KMS-11 (cell line): Measurements from ENCODE around the gene SPOCD1.

Source experiments
- H2AFZ ChIP-seq: fragments of 200-600 bp; sonication (generic); 2 replicates; pipeline ENCODE4 v1.6.1; 2016; ENCODE audit warnings: antibody characterized with exemption, mixed run types, low read depth
- H3K27ac ChIP-seq: fragments of 200-600 bp; sonication (generic); 2 replicates; pipeline ENCODE4 v1.6.1; 2016; ENCODE audit warnings: mild to moderate bottlenecking, mixed run types
- H3K27me3 ChIP-seq: fragments of 200-600 bp; sonication (generic); 2 replicates; pipeline ENCODE4 v1.6.1; 2017; ENCODE audit warnings: mild to moderate bottlenecking, low read depth, mixed run types, moderate library complexity; ENCODE audit not compliant: insufficient read depth
- H3K36me3 ChIP-seq: fragments of 200-600 bp; sonication (generic); 2 replicates; pipeline ENCODE4 v1.6.1; 2017; ENCODE audit warnings: mild to moderate bottlenecking, mixed run types; ENCODE audit not compliant: insufficient read depth
- H3K4me1 ChIP-seq: fragments of 200-600 bp; sonication (generic); 2 replicates; pipeline ENCODE4 v1.6.1; 2016; ENCODE audit warnings: mild to moderate bottlenecking, low read depth, mixed run types; ENCODE audit not compliant: poor library complexity, severe bottlenecking
- H3K4me2 ChIP-seq: fragments of 200-600 bp; sonication (generic); 2 replicates; pipeline ENCODE4 v1.7.0; 2016; ENCODE audit warnings: mild to moderate bottlenecking, mixed run types
- H3K4me3 ChIP-seq: fragments of 200-600 bp; sonication (generic); IDR thresholded peaks from 2 replicates; pipeline ENCODE4 v1.6.1; 2017; ENCODE audit warnings: low read depth, low read length, mixed read lengths; ENCODE audit not compliant: insufficient read depth
- H3K79me2 ChIP-seq: fragments of 200-600 bp; sonication (generic); 2 replicates; pipeline ENCODE4 v1.6.1; 2016; ENCODE audit warnings: low read depth, mixed run types; ENCODE audit not compliant: insufficient read depth
- H3K9ac ChIP-seq: fragments of 200-600 bp; sonication (generic); 2 replicates; pipeline ENCODE4 v1.6.1; 2016; ENCODE audit warnings: mild to moderate bottlenecking, mixed run types
- H4K20me1 ChIP-seq: fragments of 200-600 bp; sonication (generic); 2 replicates; pipeline ENCODE4 v1.6.1; 2016; ENCODE audit warnings: mild to moderate bottlenecking, mixed run types; ENCODE audit not compliant: insufficient read depth
- TF ChIP-seq, protein P1 (sequence below): fragments of 200-600 bp; sonication (generic); conservative IDR thresholded peaks from 2 replicates; pipeline ENCODE4 v1.6.1; 2017; ENCODE audit warnings: low read depth, mild to moderate bottlenecking, antibody characterized with exemption, low read length, moderate library complexity, mixed read lengths

The SPOCD1 gene

DNA sequence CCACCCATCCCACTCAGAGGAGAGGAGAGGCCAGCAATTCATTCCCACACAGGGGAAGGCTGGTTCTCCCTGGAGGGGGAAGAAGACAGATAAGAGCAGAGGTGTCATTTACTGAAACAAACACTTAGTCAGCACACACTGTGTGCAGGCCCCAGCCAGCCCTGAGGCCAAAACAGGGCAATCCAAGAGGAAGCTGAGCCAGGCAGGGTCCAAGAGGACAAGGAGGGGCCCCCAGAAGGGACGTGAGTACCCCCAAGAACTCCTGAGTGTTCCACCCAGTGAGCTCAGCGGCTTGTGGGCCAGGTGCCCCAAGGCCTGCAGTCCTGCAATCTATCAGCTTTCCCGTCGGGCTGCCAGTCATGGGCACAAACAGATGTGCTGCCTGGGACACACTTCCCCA, 67.5 kb downstream of the SPOCD1 start:
- no peak overlapping the region for H3K4me2 ChIP-seq

DNA sequence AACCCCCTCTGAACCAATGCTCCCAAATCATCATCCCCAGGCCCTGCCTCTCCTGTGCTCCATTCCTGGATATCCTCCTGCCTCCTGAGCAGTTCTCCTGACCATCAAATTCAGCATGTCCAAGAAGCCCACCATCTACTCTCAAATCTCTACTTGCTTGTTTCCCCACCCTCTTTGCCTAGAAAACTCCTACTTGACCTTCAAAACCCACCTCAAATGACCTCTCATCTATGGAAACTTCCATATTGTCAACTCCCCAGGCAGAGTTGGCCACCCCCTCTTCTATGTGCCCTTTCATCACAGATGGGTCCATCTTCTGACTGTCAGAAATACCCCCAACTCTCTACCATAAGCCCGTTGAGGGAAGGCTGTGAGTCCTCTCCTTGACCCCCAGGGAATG, 68.5 kb downstream of the SPOCD1 start:
- Histone ChIP-seq H3K27me3 (no peaks in the 10 kb centered on the region; the same call in 1 of the 2 replicates), H4K20me1 (no peaks in the 10 kb centered on the region), H3K4me3 (no peak overlapping the region), H2AFZ (no peak overlapping the region), H3K79me2 (no peaks in the 10 kb centered on the region), H3K4me1 (peaks cover 6% of the 10 kb centered on the region), H3K9ac (no peak overlapping the region), H3K27ac (no peak overlapping the region), H3K4me2 (no peak overlapping the region), H3K36me3 (no peaks in the 10 kb centered on the region)
- TF ChIP-seq, protein P1, sequence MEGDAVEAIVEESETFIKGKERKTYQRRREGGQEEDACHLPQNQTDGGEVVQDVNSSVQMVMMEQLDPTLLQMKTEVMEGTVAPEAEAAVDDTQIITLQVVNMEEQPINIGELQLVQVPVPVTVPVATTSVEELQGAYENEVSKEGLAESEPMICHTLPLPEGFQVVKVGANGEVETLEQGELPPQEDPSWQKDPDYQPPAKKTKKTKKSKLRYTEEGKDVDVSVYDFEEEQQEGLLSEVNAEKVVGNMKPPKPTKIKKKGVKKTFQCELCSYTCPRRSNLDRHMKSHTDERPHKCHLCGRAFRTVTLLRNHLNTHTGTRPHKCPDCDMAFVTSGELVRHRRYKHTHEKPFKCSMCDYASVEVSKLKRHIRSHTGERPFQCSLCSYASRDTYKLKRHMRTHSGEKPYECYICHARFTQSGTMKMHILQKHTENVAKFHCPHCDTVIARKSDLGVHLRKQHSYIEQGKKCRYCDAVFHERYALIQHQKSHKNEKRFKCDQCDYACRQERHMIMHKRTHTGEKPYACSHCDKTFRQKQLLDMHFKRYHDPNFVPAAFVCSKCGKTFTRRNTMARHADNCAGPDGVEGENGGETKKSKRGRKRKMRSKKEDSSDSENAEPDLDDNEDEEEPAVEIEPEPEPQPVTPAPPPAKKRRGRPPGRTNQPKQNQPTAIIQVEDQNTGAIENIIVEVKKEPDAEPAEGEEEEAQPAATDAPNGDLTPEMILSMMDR = no peak

More for the DNA sequence above, 67.5 kb downstream of the SPOCD1 start:
- no peaks in the 10 kb centered on the region for H3K36me3 ChIP-seq
- H3K4me3 ChIP-seq = no peak overlapping the region
- no peaks in the 10 kb centered on the region; the same call in 1 of the 2 replicates for H3K27me3 ChIP-seq
- H4K20me1 ChIP-seq = no peaks in the 10 kb centered on the region
- H2AFZ ChIP-seq = no peak overlapping the region
- no peak overlapping the region for H3K9ac ChIP-seq
- no peaks in the 10 kb centered on the region for H3K79me2 ChIP-seq
- H3K4me1 ChIP-seq = peaks cover 6% of the 10 kb centered on the region
- H3K27ac ChIP-seq = no peak overlapping the region
- TF ChIP-seq, protein P1 = no peak

DNA sequence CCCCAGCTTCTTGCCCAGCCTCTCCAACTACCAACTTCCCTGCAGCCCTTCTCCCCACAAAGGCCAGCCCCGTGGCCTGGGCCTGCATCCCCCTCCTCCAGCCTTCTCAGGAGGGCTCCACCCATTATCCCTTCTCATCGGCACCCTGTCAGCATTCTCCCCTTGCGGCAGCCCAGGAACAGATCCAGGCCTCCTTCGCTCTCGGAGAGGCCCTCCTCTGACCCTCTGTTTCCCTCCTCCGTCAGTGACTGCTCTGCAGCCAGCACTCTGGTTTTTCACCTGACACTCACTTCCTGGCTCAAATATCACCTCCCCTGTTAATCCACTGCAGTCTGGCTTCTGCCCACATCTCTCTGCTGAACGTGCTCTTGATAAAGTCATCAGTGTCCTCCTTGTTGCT, 69.1 kb downstream of the SPOCD1 start:
- H3K4me1 ChIP-seq = peaks cover 6% of the 10 kb centered on the region

DNA sequence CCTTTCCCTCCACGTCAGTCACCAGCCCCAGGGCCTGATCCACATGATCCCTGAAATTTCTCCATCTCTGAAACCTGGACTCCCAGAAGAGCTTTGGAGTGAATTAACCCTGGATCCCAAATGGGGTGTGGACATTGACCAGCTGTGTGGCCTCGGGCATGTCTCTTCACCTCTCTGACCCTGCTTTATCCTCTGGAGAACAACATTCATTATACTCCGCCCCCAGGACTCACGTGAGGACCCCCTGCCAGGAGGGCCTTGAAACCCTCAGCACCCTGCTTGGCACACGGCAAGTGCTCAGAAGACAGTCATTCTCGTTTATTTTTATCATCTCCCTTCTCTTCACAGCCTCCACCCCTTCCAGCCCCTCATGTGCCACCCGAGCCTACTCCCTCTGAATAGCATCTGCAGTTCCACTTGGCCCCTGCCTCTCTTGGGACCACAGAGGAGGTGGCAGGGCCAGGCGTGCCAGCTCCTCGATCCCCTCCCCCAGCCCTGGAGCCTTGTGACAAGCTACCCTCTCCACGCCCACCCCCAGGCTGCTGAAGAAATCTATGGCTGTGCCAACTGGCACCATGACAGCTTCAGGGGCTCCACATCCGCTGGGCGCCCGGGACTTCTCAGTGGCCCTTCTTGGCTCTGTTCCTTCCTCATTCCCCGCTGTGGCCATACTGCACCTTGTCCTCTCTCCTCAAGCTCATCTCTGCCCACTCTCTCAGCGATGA, 69.7 kb downstream of the SPOCD1 start:
- Histone ChIP-seq H3K36me3 (no peaks in the 10 kb centered on the region), H4K20me1 (no peaks in the 10 kb centered on the region), H2AFZ (no peak overlapping the region), H3K27ac (no peak overlapping the region), H3K79me2 (no peaks in the 10 kb centered on the region), H3K9ac (no peak overlapping the region), H3K4me2 (no peak overlapping the region), H3K27me3 (no peaks in the 10 kb centered on the region; the same call in 1 of the 2 replicates), H3K4me3 (no peak overlapping the region), H3K4me1 (peaks cover 6% of the 10 kb centered on the region)
- TF ChIP-seq, protein P1 = no peak; the same call in 1 of the 2 replicates

More for the DNA sequence above, 69.1 kb downstream of the SPOCD1 start:
- no peak overlapping the region for H3K9ac ChIP-seq
- no peak overlapping the region for H3K4me2 ChIP-seq
- no peak overlapping the region for H2AFZ ChIP-seq
- no peaks in the 10 kb centered on the region for H4K20me1 ChIP-seq
- H3K4me3 ChIP-seq = no peak overlapping the region
- H3K79me2 ChIP-seq = no peaks in the 10 kb centered on the region
- TF ChIP-seq, protein P1 = no peak
- H3K36me3 ChIP-seq = no peaks in the 10 kb centered on the region
- no peak overlapping the region for H3K27ac ChIP-seq
- H3K27me3 ChIP-seq = no peaks in the 10 kb centered on the region; the same call in 1 of the 2 replicates
